ENCODE results near the gene SYNE1.

DNA sequence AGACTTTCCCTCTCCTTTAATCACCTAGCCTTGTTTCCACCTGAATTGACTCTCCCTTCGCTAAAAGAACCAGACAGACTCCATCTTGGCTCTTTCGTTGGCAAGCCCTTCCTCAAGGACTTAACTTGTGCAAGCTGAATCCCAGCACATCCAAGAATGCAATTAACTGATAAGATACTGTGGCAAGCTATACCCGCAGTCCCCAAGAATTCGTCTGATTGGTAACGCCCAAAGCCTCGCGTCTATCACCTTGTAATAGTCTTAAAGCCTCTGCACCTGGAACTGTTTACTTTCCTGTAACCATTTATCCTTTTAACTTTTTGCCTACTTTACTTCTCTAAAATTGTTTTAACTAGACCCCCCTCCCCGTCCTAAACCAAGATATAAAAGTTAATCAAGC, 45.0 kb upstream of the SYNE1 start:
- TF ChIP-seq, protein P1, sequence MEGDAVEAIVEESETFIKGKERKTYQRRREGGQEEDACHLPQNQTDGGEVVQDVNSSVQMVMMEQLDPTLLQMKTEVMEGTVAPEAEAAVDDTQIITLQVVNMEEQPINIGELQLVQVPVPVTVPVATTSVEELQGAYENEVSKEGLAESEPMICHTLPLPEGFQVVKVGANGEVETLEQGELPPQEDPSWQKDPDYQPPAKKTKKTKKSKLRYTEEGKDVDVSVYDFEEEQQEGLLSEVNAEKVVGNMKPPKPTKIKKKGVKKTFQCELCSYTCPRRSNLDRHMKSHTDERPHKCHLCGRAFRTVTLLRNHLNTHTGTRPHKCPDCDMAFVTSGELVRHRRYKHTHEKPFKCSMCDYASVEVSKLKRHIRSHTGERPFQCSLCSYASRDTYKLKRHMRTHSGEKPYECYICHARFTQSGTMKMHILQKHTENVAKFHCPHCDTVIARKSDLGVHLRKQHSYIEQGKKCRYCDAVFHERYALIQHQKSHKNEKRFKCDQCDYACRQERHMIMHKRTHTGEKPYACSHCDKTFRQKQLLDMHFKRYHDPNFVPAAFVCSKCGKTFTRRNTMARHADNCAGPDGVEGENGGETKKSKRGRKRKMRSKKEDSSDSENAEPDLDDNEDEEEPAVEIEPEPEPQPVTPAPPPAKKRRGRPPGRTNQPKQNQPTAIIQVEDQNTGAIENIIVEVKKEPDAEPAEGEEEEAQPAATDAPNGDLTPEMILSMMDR (IDR thresholded peaks at IDR 0.05 in 8 of 11, conservative IDR thresholded peaks at IDR 0.05 in 3 of 11) = no peak
- no peak for TF ChIP-seq POLR2AphosphoS5 (IDR thresholded peaks at IDR 0.05)
- no peak for TF ChIP-seq POLR2A (IDR thresholded peaks at IDR 0.05)
